ENCODE measurements around the gene KLK4.

KLK4 gene

DNA sequence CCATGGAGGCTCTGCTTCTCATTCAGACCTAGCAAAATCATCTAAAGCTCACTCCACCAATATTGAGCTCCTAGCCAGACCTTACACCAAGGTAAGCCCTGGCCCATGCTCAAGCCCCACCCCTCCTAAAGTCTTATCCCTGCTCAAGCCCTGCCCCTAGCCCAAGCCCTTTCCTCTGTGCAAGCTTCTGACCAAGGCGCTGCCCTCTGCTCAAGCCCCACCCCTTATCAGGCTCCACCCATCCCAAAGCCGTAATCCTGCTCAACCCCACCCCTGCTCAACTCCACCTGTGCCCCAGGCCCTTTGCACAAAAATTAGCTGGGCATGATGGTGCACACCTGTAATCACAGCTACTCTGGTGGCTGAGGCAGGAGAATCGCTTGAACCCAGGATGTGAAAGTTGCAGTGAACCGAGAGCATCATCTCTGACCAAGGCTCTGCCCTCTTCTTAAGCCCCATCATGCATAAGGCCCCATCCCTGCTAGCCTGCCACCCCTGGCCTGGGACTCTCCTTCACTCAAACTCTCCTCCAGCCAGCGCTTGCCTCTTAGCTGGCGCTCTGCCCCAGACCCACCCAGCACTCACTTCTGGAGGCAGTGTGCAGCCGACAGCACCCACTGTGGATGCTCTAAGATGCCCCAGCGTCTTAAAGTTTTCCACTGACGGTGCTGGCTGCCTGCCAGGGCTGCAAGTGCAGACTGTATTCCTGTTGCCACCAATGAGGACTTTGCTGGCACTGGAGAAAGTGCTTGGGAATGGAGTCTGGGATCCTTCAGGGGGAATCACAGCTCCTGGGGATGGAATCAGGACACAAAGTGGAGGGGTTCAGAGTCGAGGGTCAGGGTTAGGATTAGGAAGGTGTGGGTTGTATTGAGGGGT is 16.5 kb downstream of the KLK4 start:
- no peaks in the 10 kb centered on the region for H3K9me3 ChIP-seq (ENCODE audit: severe bottlenecking)
- no peak for ATAC-seq (ENCODE audit: low read depth)
- no peaks in the 10 kb centered on the region for H3K36me3 ChIP-seq (ENCODE audit: low read depth)
- no peak overlapping the region for H3K27ac ChIP-seq (ENCODE audit: poor library complexity, severe bottlenecking)
- H3K4me3 ChIP-seq (ENCODE audit: severe bottlenecking): no peak overlapping the region
- H3K27me3 ChIP-seq (ENCODE audit: insufficient read depth, poor library complexity, severe bottlenecking): no peaks in the 10 kb centered on the region
- TF ChIP-seq, protein P1, sequence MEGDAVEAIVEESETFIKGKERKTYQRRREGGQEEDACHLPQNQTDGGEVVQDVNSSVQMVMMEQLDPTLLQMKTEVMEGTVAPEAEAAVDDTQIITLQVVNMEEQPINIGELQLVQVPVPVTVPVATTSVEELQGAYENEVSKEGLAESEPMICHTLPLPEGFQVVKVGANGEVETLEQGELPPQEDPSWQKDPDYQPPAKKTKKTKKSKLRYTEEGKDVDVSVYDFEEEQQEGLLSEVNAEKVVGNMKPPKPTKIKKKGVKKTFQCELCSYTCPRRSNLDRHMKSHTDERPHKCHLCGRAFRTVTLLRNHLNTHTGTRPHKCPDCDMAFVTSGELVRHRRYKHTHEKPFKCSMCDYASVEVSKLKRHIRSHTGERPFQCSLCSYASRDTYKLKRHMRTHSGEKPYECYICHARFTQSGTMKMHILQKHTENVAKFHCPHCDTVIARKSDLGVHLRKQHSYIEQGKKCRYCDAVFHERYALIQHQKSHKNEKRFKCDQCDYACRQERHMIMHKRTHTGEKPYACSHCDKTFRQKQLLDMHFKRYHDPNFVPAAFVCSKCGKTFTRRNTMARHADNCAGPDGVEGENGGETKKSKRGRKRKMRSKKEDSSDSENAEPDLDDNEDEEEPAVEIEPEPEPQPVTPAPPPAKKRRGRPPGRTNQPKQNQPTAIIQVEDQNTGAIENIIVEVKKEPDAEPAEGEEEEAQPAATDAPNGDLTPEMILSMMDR (IDR thresholded peaks at IDR 0.05; ENCODE audit: poor library complexity, severe bottlenecking): no peak
- no peak for DNase-seq (ENCODE audit: low spot score)
- H3K4me1 ChIP-seq (ENCODE audit: insufficient read depth, poor library complexity, severe bottlenecking): no peaks in the 10 kb centered on the region

DNA sequence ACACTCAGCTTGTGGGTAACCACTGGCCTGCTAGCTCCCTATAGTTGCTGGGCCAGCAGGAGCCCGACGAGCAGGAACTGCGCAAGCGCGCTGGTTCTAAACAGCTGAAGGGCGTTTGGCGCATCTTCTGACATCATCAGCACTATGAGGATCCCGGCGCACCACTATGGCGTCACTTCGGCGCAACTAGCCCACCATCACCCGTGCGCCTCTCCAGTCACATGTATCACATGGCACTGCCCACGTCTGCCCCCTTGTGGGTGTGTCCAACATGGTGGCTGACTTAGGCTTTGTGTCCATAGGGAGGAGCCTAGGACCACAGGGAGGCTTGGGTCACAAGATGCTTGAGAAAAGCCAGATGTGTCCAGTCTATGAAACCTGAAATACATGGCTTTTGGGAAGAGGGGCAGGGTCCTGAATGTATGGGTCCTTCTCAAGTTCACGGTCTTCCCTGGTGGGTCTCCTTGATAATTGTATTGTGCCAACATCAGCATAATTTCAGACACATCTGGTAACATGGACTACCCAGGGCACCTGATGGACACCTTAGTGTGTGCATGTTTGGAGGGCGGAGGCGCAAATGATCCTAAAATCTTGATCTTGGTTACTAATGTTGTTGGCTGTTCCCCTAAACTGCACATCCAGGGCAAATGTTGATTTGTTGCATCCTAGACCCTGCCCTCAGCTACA is 18.0 kb downstream of the KLK4 start:
- TF ChIP-seq, protein P1 (IDR thresholded peaks at IDR 0.05; ENCODE audit: poor library complexity, severe bottlenecking): no peak
- H3K27ac ChIP-seq (ENCODE audit: poor library complexity, severe bottlenecking): no peak overlapping the region
- H3K36me3 ChIP-seq (ENCODE audit: low read depth): no peaks in the 10 kb centered on the region
- ATAC-seq (ENCODE audit: low read depth) (no peak), DNase-seq (ENCODE audit: low spot score) (no peak)
- H3K27me3 ChIP-seq (ENCODE audit: insufficient read depth, poor library complexity, severe bottlenecking): no peaks in the 10 kb centered on the region
- no peaks in the 10 kb centered on the region for H3K4me1 ChIP-seq (ENCODE audit: insufficient read depth, poor library complexity, severe bottlenecking)
- H3K9me3 ChIP-seq (ENCODE audit: severe bottlenecking): peaks cover 6% of the 10 kb centered on the region
- H3K4me3 ChIP-seq (ENCODE audit: severe bottlenecking): no peak overlapping the region

DNA sequence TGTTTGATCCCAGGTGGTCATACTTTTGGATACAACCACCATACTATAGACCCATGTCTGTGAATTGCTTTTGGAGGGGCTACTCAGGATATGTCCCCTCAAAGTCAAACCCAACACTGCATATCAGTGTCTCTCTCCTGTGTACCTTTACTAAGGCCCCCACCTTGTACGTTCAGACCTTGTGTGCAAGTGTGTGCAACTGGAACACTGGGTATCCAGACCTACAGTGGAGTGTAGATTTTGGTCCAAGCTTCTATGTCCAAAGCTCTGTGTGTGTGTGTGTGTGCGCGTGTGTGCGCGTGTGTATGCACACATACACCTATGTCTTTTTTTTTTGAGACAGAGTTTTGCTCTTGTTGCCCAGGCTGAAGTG is 20.0 kb downstream of the KLK4 start:
- no peaks in the 10 kb centered on the region for H3K36me3 ChIP-seq (ENCODE audit: low read depth)
- ATAC-seq (ENCODE audit: low read depth): no peak
- H3K9me3 ChIP-seq (ENCODE audit: severe bottlenecking): peaks cover 6% of the 10 kb centered on the region
- TF ChIP-seq, protein P1 (IDR thresholded peaks at IDR 0.05; ENCODE audit: poor library complexity, severe bottlenecking): no peak
- H3K27ac ChIP-seq (ENCODE audit: poor library complexity, severe bottlenecking): no peak overlapping the region
- no peak overlapping the region for H3K4me3 ChIP-seq (ENCODE audit: severe bottlenecking)
- no peaks in the 10 kb centered on the region for H3K4me1 ChIP-seq (ENCODE audit: insufficient read depth, poor library complexity, severe bottlenecking)
- no peaks in the 10 kb centered on the region for H3K27me3 ChIP-seq (ENCODE audit: insufficient read depth, poor library complexity, severe bottlenecking)
- DNase-seq (ENCODE audit: low spot score): no peak

DNA sequence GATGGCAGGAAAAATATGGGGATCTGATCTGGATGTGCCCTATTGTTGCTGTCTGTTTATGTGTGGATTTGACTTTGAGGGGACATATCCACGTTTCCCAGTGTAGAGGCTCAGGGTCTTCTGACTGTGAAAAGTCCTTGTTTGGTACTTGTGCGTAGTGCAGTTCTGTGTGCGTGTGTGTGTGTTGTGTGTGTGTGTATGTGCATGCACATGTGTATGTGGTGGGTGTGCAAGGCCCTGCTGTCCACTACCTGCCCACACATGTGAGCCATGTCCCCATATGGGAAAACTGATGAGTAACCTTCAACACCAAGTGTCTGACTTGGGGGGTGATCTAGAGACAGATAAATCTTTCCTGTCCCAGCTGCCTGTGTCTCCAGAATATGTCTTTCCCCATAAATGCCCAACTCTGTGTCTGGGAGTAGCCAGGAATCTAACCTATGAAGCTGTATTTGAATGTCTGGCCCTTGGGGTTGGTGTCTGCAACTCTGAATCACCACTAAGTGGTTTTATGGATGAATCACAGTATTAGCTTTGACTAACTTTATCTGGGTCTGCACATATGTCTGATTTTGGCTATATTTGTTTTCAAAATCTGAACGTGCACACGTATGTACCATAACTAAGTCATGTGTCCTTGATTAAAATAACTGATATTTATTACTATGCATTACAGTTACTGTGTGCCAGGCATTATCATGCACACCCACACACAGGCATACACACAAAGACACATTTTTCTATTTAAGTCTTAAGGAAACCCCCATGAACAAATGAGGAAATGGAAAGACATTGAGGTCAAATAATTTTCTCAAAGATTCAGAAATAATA is 20.6 kb downstream of the KLK4 start:
- H3K4me3 ChIP-seq (ENCODE audit: severe bottlenecking): no peak overlapping the region
- TF ChIP-seq, protein P1 (IDR thresholded peaks at IDR 0.05; ENCODE audit: poor library complexity, severe bottlenecking): no peak
- no peaks in the 10 kb centered on the region for H3K4me1 ChIP-seq (ENCODE audit: insufficient read depth, poor library complexity, severe bottlenecking)
- ATAC-seq (ENCODE audit: low read depth): peak; percentile 74
- H3K36me3 ChIP-seq (ENCODE audit: low read depth): no peaks in the 10 kb centered on the region
- peaks cover 6% of the 10 kb centered on the region for H3K9me3 ChIP-seq (ENCODE audit: severe bottlenecking)
- H3K27ac ChIP-seq (ENCODE audit: poor library complexity, severe bottlenecking): no peak overlapping the region
- H3K27me3 ChIP-seq (ENCODE audit: insufficient read depth, poor library complexity, severe bottlenecking): no peaks in the 10 kb centered on the region
- no peak for DNase-seq (ENCODE audit: low spot score)
